ENCODE data around the gene SLC23A3.

- TF ChIP-seq, protein P1, sequence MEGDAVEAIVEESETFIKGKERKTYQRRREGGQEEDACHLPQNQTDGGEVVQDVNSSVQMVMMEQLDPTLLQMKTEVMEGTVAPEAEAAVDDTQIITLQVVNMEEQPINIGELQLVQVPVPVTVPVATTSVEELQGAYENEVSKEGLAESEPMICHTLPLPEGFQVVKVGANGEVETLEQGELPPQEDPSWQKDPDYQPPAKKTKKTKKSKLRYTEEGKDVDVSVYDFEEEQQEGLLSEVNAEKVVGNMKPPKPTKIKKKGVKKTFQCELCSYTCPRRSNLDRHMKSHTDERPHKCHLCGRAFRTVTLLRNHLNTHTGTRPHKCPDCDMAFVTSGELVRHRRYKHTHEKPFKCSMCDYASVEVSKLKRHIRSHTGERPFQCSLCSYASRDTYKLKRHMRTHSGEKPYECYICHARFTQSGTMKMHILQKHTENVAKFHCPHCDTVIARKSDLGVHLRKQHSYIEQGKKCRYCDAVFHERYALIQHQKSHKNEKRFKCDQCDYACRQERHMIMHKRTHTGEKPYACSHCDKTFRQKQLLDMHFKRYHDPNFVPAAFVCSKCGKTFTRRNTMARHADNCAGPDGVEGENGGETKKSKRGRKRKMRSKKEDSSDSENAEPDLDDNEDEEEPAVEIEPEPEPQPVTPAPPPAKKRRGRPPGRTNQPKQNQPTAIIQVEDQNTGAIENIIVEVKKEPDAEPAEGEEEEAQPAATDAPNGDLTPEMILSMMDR (IDR thresholded peaks at IDR 0.05) = no peak
- TF ChIP-seq POLR2A (IDR thresholded peaks at IDR 0.05) (no peak), EP300 (IDR thresholded peaks at IDR 0.05; ENCODE audit: low read depth) (no peak)
Measured at GRCh38 chr2:219207134-219207883, 37.5 kb upstream of the SLC23A3 start.
